ENCODE data around the gene LZTR1.
A peak's percentile ranks its signal among the peaks of the same experiment; 100 is the strongest.

LZTR1 gene

DNA sequence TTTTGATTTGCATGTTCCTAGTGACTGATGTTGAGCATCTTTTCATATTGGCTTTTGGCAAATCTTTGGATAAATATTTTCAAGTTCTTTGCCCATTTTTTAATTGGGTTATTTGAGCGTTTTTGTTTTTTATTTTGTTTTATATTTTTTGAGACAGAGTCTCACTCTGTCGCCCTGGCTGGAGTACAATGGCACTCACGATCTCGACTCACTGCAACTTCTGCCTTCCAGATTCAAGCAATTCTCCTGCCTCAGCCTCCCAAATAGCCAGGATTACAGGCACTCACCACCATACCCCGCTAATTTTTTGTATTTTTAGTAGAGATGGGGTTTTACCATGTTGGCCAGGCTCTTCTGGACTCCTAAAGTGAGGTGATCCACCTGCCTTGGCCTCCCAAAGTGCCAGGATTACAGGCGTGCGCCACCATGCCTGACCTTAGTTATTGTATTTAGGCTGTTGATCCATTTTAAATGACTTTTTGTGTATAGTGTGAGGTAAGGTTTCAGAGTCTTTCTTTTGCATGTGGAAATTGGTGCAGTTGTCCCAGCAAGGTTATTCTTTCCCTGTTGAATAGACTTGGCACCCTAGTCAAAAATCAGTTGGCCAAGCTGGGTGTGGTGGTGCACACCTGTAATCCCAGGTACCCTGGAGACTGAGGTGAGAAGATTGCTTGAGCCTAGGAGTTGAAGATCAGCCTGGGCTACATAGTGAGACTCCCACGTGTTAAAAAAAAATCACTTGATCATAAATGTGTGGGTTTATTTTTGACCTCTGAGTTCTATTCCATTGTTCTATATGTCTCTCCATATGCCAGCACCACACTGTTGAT is 38.8 kb upstream of the LZTR1 start:
- H3K4me1 Mint-ChIP-seq (ENCODE audit: low read depth in 2 of 2), result peaks cover 54 to 73% of the 10 kb centered on the region in 2 donors
- no peaks in the 10 kb centered on the region for H3K27me3 Mint-ChIP-seq
- DNase-seq (no peak), ATAC-seq (replicated peaks) (no peak)
- peak overlapping the region in 1 of 2 donors; percentile 18 for H3K4me3 Mint-ChIP-seq
- peaks cover 30% of the 10 kb centered on the region for H3K36me3 Mint-ChIP-seq (ENCODE audit: insufficient read depth)
- H3K9me3 Mint-ChIP-seq, result no peaks in the 10 kb centered on the region
- peak overlapping the region; percentile 20 to 67 for H3K27ac Mint-ChIP-seq

DNA sequence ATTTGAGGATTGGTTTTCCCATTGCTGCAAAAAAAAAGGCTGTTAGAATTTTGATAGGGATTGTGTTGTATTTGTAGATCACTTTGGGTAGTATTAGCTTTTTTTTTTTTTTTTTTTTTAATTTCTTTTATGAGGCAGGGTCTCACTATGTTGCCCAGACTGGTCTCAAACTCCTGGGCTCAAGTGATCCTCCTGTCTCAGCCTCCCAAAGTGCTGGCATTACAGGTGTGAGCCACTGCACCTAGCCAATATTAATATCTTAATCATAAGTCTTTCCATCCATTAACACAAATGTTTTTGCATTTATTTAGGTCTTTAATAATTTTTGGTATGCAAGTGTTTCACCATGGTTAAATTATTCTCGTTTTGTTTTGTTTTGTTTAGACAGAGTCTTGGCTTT is 38.1 kb upstream of the LZTR1 start:
- no peaks in the 10 kb centered on the region for H3K27me3 Mint-ChIP-seq

DNA sequence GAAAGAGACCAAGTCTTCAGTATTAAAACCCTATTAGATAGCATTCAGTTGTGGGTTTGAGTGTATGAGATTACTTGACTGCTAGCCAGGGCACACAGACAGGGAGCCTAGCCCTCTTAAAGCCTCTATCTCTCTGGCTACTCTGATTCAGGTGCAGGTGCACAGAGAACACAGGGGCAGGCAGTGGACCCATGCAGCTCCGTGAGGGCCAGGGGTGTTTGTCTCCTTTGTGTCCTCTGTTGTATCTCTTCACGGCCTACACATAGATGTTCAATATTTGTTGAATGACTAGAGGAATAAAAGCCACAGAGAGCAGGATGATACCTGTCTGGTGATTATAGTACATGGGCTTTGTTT is 36.5 kb upstream of the LZTR1 start:
- DNase-seq (no peak), ATAC-seq (replicated peaks) (no peak)
- Mint-ChIP-seq H3K36me3 (ENCODE audit: insufficient read depth) (peaks cover 34% of the 10 kb centered on the region), H3K27ac (peak overlapping the region; percentile 35 to 72), H3K27me3 (no peaks in the 10 kb centered on the region), H3K4me3 (no peak overlapping the region), H3K4me1 (ENCODE audit: low read depth in 2 of 2) (peaks cover 43 to 58% of the 10 kb centered on the region in 2 donors), H3K9me3 (no peaks in the 10 kb centered on the region)

More for the DNA sequence above, 38.1 kb upstream of the LZTR1 start:
- Mint-ChIP-seq H3K4me3 (no peak overlapping the region), H3K9me3 (no peaks in the 10 kb centered on the region), H3K27ac (no peak overlapping the region), H3K4me1 (ENCODE audit: low read depth in 2 of 2) (peaks cover 54 to 67% of the 10 kb centered on the region in 2 donors), H3K36me3 (ENCODE audit: insufficient read depth) (peaks cover 29% of the 10 kb centered on the region)
- DNase-seq (no peak), ATAC-seq (replicated peaks) (no peak)

DNA sequence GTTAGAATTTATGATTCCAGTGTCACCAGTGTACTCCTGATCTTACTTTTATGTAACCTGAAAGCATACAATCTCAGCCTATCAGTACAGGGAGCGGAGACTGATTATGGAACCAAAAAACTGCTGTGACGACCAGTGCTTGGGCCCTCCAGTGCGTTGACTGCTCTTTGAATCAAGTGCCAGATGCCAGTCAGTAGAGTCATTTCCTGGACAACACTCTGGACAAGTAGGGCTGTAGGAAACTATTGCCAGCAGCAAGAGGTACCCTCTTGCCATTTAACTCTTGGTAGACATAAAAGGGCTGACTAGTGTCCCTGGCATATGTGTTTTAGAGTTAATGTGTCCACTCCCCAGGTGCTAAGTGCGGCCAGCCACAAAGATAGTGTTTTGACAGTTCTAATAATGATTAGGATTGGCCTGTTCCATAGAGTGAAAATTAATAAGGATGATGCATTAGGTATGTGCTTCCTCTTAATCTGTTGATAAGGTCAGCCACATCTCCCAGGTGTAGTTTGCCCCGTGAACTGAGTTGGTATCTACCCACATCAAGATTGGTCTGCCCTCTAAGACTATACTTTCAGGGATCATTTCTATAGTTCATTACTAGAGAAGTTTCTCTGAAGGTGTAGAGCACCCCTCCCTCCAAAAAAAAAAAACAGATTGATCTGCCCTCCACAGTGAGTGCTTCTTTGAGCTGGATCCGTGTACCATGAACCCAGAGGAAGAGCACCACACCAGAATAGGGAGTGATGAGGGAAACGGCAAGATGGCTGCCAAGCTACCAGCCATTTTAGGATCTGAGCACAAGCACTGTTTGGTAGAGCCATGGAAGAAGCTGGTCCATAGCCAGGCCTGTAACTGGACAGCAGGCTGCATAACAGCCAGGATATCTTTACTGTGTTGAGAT is 35.8 kb upstream of the LZTR1 start:
- no peak overlapping the region for H3K4me3 Mint-ChIP-seq
- H3K4me1 Mint-ChIP-seq (ENCODE audit: low read depth in 2 of 2), result peaks cover 36 to 51% of the 10 kb centered on the region in 2 donors
- H3K27me3 Mint-ChIP-seq, result no peaks in the 10 kb centered on the region
- H3K27ac Mint-ChIP-seq, result peak overlapping the region; percentile 35 to 72
- DNase-seq (no peak), ATAC-seq (replicated peaks) (no peak)
- H3K36me3 Mint-ChIP-seq (ENCODE audit: insufficient read depth), result peaks cover 35% of the 10 kb centered on the region
- no peaks in the 10 kb centered on the region for H3K9me3 Mint-ChIP-seq

DNA sequence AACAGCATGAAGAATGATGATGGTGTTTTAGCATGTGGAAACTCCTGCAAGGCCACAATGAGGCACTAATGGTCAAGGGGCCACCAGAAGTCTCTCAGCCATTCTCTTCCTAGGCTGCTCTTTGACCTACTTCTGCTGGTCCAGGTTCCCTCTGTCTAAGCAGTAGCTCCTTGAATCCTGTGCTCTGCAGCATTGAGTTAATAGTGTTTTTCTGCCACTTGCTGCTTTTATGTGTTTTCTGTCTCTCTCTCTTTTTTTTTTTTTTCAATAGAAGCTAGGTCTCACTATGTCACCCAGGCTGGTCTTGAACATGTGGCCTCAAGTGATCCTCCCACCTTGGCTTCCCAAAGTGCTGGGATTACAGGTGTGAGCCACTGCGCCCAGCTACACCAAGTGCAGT is 35.1 kb upstream of the LZTR1 start:
- peak overlapping the region in 1 of 2 donors; percentile 80 for H3K27ac Mint-ChIP-seq
- H3K9me3 Mint-ChIP-seq, result no peaks in the 10 kb centered on the region
- H3K4me1 Mint-ChIP-seq (ENCODE audit: low read depth in 2 of 2), result peaks cover 33 to 47% of the 10 kb centered on the region in 2 donors
- no peak overlapping the region for H3K4me3 Mint-ChIP-seq
- ATAC-seq (replicated peaks) (no peak), DNase-seq (no peak)
- H3K36me3 Mint-ChIP-seq (ENCODE audit: insufficient read depth), result peaks cover 42% of the 10 kb centered on the region
- no peaks in the 10 kb centered on the region for H3K27me3 Mint-ChIP-seq

DNA sequence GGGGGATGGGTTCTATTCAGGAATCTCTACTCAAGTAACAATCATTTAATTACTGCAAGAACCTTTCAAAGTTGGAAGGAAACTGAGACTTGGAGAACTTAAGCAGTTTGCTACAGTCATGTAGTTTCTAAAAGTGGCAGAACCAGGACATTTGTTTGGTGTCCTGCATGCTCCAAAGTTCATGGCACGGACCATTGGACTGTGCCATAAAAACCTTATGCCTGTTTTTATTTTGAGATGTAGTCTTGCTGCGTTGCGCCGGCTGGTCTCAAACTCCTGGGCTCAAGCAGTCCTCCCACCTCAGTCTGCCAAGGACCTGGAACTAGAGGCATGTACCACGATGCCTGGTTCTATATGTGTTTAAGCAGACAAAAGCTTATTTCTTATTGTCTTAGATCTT is 33.6 kb upstream of the LZTR1 start:
- H3K27me3 Mint-ChIP-seq, result no peaks in the 10 kb centered on the region
- peaks cover 50% of the 10 kb centered on the region for H3K36me3 Mint-ChIP-seq (ENCODE audit: insufficient read depth)
- no peak overlapping the region for H3K27ac Mint-ChIP-seq

DNA sequence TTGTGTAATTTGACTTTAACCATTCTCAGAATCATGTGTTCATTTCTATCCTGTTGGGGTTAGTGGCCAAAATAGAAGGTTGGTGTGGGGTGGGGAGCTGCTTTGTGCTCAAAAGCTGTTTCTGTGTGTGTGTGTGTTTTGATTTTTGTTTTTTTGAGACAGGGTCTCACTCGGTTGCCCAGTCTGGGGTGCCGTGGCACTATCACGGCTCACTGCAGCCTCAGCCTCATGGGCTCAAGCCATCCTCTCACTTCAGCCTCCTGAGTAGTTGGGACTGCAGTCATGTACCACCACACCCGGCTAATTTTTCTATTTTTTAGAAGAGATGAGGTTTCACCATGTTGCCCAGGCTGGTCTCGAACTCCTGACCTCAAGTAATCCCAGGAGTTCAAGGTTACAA is 33.1 kb upstream of the LZTR1 start:
- H3K4me1 Mint-ChIP-seq (ENCODE audit: low read depth in 2 of 2), result peaks cover 20 to 27% of the 10 kb centered on the region in 2 donors
- no peaks in the 10 kb centered on the region for H3K9me3 Mint-ChIP-seq
- no peaks in the 10 kb centered on the region for H3K27me3 Mint-ChIP-seq
- ATAC-seq (replicated peaks) (no peak), DNase-seq (no peak)
- H3K4me3 Mint-ChIP-seq, result no peak overlapping the region
- H3K27ac Mint-ChIP-seq, result no peak overlapping the region
- peaks cover 55% of the 10 kb centered on the region for H3K36me3 Mint-ChIP-seq (ENCODE audit: insufficient read depth)

More for the DNA sequence above, 33.6 kb upstream of the LZTR1 start:
- no peak for DNase-seq
- peaks cover 25 to 32% of the 10 kb centered on the region in 2 donors for H3K4me1 Mint-ChIP-seq (ENCODE audit: low read depth in 2 of 2)
- H3K4me3 Mint-ChIP-seq, result no peak overlapping the region
- no peaks in the 10 kb centered on the region for H3K9me3 Mint-ChIP-seq
- ATAC-seq (replicated peaks), result no peak

DNA sequence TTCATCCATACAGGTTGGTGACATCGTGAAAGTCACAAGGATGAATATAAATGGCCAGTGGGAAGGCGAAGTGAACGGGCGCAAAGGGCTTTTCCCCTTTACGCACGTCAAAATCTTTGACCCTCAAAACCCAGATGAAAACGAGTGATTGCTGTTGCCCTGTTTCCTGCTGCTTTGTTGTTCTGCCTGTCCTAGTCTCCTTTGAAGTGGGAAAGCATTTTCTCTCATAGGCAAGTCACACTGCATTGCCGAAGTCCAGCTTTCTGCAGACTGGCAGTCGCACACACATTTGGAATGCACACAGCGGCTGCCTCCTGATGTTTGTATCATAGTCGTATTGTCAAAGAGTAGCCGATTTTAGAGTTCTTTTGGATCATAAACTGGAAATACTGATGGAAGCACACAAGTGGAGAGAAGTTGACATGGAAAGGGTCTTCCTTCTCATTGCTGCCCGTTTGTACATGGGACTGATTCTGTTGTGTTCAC is 32.4 kb upstream of the LZTR1 start:
- Mint-ChIP-seq H3K27ac (peak overlapping the region in 1 of 2 donors; percentile 60), H3K4me3 (no peak overlapping the region), H3K9me3 (no peaks in the 10 kb centered on the region), H3K36me3 (ENCODE audit: insufficient read depth) (peaks cover 60% of the 10 kb centered on the region), H3K27me3 (no peaks in the 10 kb centered on the region), H3K4me1 (ENCODE audit: low read depth in 2 of 2) (peaks cover 18 to 27% of the 10 kb centered on the region in 2 donors)
- DNase-seq (no peak), ATAC-seq (replicated peaks) (no peak)

DNA sequence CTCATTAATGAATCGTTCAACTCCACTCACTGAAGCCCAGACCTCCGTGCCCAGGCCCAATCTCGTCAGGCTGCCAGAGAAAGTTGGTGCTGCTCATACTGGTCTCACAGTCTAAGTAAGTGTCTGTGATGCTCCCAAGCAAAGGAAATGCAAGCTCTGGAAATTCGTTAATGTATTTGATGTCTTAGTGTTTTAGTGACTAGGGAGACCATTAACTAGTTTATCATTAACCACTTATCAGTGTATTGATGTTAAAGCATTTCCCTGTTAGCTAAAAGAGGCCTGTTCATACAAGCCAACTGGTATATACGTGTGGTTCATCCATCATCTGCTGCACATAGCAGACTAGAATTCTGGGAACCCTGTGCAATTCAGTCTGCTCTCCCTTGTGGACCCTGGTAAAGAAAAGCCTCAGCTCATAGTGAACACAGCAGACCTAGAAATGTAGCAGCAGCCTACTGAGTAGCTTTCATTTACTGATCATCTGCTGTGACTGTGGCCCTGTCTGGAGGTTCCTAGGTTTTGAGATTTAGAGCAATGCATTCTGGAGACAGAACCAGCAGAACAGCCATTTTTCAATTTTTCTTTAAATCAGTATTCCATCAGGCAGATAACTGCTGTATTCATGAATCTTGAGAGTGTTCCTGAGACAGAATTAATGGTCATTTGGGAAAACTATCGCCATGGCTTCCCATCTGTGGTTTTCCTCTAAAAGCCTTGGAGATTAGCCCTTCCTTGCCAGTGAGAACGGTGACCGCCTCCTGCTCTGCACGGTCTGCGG is 30.8 kb upstream of the LZTR1 start:
- H3K27ac Mint-ChIP-seq, result no peak overlapping the region
- H3K27me3 Mint-ChIP-seq, result peaks cover 0 to 4% of the 10 kb centered on the region in 2 donors
- H3K4me1 Mint-ChIP-seq (ENCODE audit: low read depth in 2 of 2), result peaks cover 6 to 13% of the 10 kb centered on the region in 2 donors
- ATAC-seq (replicated peaks) (no peak), DNase-seq (no peak)
- H3K36me3 Mint-ChIP-seq (ENCODE audit: insufficient read depth), result peaks cover 56% of the 10 kb centered on the region
- H3K4me3 Mint-ChIP-seq, result no peak overlapping the region
- no peaks in the 10 kb centered on the region for H3K9me3 Mint-ChIP-seq

DNA sequence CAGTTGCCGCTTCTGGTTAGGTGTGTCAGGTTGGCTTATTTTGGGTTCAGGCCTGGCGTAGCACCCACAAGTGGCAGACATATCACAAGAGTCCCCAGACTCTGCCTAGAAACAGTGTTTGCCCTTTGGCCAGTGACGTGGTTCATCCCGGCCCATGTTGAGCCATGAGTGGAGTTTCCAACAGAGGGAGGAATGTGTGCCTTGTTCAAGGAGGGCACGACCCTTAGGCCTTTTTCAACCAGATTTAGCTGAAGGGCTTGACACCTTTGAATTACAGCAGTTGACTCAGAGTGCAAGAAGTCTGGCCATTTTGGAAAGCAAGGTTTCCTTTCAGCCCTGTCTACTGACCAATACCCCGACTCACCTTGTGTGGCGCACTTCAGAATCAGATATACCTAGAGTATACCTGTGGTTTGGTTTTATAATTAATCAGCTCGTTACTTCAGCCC is 30.1 kb upstream of the LZTR1 start:
- H3K4me3 Mint-ChIP-seq, result no peak overlapping the region
- peaks cover 59% of the 10 kb centered on the region for H3K36me3 Mint-ChIP-seq (ENCODE audit: insufficient read depth)
- ATAC-seq (replicated peaks) (no peak), DNase-seq (no peak)
- no peaks in the 10 kb centered on the region for H3K9me3 Mint-ChIP-seq
- no peak overlapping the region for H3K27ac Mint-ChIP-seq
- peaks cover 6 to 10% of the 10 kb centered on the region in 2 donors for H3K4me1 Mint-ChIP-seq (ENCODE audit: low read depth in 2 of 2)
- H3K27me3 Mint-ChIP-seq, result peaks cover 0 to 10% of the 10 kb centered on the region in 2 donors

DNA sequence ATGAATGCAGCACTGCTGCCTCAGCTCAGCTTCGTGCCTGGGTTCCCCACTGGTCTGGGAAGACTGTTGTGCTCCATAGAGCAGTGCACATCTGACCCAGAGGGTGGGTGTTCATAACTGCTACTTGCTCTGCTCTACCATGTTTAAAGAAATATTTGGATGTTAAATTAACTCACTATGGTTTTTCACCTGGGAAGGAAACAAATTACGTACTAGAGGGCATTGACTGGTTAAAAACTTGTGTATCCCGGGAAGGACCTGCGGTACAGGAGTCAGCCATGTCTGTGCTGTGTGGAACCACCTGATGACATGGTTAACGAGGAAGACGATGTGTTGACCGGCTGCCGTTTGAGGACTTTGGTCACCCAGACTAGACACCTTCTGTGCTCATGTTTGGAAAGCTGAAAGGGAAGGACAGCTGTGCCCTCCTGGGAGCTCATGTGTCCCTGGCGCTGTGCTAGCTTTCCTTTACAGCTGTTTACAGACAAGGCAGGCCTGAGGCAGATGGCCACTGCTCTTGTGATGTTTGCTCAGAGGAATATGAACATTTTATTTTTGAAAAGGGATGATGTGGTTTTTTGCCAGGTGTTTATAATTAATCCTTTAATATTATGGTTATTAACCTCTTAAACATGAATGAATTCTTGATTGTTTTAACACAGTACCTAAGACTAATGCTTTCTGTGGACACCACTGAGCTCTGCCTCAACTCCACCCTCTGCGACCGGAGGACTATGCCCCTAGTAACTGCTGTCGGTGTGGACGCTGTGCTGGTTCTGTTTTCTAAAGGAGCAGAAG is 29.4 kb upstream of the LZTR1 start:
- ATAC-seq (replicated peaks), result no peak
- Mint-ChIP-seq H3K27ac (no peak overlapping the region), H3K9me3 (no peaks in the 10 kb centered on the region), H3K36me3 (ENCODE audit: insufficient read depth) (peaks cover 54% of the 10 kb centered on the region), H3K27me3 (peaks cover 1 to 18% of the 10 kb centered on the region in 2 donors), H3K4me1 (ENCODE audit: low read depth in 2 of 2) (peaks cover 7 to 8% of the 10 kb centered on the region in 2 donors), H3K4me3 (no peak overlapping the region)
- no peak for DNase-seq

DNA sequence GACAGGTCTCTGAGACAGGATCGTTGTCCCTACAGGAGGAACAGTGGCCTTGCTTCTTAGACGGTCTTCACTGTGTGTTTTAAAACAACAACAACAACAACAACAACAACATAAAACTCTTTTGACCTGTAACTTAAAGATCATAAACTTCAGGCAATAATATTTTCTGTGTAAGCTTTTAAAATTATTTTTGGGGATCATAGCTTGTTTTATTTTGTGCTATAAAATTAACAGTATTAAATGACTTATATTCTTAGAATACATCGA is 28.8 kb upstream of the LZTR1 start:
- Mint-ChIP-seq H3K9me3 (no peaks in the 10 kb centered on the region), H3K27ac (no peak overlapping the region)
- ATAC-seq (replicated peaks), result no peak

More for the DNA sequence above, 28.8 kb upstream of the LZTR1 start:
- Mint-ChIP-seq H3K36me3 (ENCODE audit: insufficient read depth) (peaks cover 52% of the 10 kb centered on the region), H3K27me3 (peaks cover 7 to 23% of the 10 kb centered on the region in 2 donors), H3K4me1 (ENCODE audit: low read depth in 2 of 2) (peaks cover 4 to 12% of the 10 kb centered on the region in 2 donors), H3K4me3 (no peak overlapping the region)
- DNase-seq, result no peak

Measured in effector memory CD8-positive, alpha-beta T cell (primary cell).